ENCODE measurements around the gene KIF1A. TPM values are rescaled to one million over a fixed set of nuclear protein-coding genes. Genes with fewer than 3 reads are reported as not detected.

The KIF1A gene
- total and polyA plus RNA-seq, 10 of the 15 experiments (the other 5 are each of a cell fraction or from before 2014, with no cell fraction given): 0.04 to 0.95 (median 0.06) TPM; not detected in 5

DNA sequence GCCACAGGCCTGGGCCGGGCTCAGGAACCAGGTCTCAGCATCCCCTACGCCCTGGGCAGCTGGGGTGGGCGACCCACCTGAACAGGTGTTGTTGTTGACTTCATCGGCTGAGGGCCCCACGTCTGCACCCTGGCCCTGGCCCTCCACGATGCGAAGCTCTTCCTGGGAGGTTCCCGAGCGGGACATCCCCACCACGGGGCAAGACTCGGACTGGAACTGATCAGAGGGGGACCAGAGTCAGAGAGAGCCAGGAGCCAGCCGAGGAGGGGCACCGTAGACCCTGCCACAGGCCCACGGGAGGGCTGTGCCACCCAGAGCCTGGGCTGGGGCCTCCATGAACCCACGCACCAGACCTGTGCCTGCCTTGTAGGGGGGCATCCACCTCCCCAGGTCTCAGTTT is 74.1 kb downstream of the KIF1A start:
- Histone ChIP-seq H4K20me1 (ENCODE audit: control insufficient read depth, insufficient read depth) (no peaks in the 10 kb centered on the region), H3K9ac (ENCODE audit: control insufficient read depth, insufficient read depth, low read length) (no peak overlapping the region), H3K4me1 (ENCODE audit: control insufficient read depth, insufficient read depth, low read length) (no peaks in the 10 kb centered on the region), H3K9me3 (replicated peaks; ENCODE audit: control insufficient read depth, insufficient read depth, low read length) (no peaks in the 10 kb centered on the region), H3K36me3 (ENCODE audit: control insufficient read depth in 2 of 2, insufficient read depth in 2 of 2, low read length in 1 of 2) (no peaks in the 10 kb centered on the region), H3K27me3 (replicated peaks in 1 of 2; ENCODE audit: control insufficient read depth in 2 of 2, insufficient read depth in 2 of 2, low read length in 1 of 2) (peaks cover 3 to 4% of the 10 kb centered on the region in 2 experiments; a peak in 3 of 4 replicates), H3K4me2 (ENCODE audit: control insufficient read depth, insufficient read depth) (no peak overlapping the region), H3K27ac (ENCODE audit: control insufficient read depth, insufficient read depth) (no peak overlapping the region), H3K4me3 (no peak overlapping the region), H2AFZ (ENCODE audit: control insufficient read depth, low read depth, low read length) (no peak overlapping the region), H3K79me2 (ENCODE audit: control insufficient read depth, insufficient read depth, low read length) (no peaks in the 10 kb centered on the region)
- ChIA-PET SMC1A (ENCODE audit: uncharacterized antibody, unreplicated experiment) (no interaction called here), POLR2A (no interaction called here), CTCF (no interaction called here), RAD21 (ENCODE audit: unreplicated experiment) (no interaction called here)
- no peak for FAIRE-seq
- in situ Hi-C loops (cut with MboI): no loop called here
- 11% methylated on average over 15 of the region's 15 CpGs for WGBS (ENCODE audit: insufficient coverage, insufficient replicate concordance, low lambda C conversion rate, missing lambda C conversion rate)
- ATAC-seq: no peak
- DNase-seq (ENCODE audit: low read depth, low spot score): no peak
- no TSS peak for BruUV-seq (replicated peaks)
- no peak for TF ChIP-seq MYC (IDR thresholded peaks at IDR 0.05; ENCODE audit: insufficient read depth, insufficient read length, insufficient replicate concordance, low read length, severe bottlenecking)
- TF ChIP-seq, protein P1, sequence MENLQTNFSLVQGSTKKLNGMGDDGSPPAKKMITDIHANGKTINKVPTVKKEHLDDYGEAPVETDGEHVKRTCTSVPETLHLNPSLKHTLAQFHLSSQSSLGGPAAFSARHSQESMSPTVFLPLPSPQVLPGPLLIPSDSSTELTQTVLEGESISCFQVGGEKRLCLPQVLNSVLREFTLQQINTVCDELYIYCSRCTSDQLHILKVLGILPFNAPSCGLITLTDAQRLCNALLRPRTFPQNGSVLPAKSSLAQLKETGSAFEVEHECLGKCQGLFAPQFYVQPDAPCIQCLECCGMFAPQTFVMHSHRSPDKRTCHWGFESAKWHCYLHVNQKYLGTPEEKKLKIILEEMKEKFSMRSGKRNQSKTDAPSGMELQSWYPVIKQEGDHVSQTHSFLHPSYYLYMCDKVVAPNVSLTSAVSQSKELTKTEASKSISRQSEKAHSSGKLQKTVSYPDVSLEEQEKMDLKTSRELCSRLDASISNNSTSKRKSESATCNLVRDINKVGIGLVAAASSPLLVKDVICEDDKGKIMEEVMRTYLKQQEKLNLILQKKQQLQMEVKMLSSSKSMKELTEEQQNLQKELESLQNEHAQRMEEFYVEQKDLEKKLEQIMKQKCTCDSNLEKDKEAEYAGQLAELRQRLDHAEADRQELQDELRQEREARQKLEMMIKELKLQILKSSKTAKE (IDR thresholded peaks at IDR 0.05; ENCODE audit: low read depth, poor library complexity, severe bottlenecking): no peak
- TF ChIP-seq ZNF24 (IDR thresholded peaks at IDR 0.05): no peak
- no peak for TF ChIP-seq CREM (IDR thresholded peaks at IDR 0.05; ENCODE audit: low read depth)
- no peak for TF ChIP-seq RELA (IDR thresholded peaks at IDR 0.05; ENCODE audit: borderline replicate concordance, partially characterized antibody)
- TF ChIP-seq NR2C1 (IDR thresholded peaks at IDR 0.05): no peak
- no peak for TF ChIP-seq MAX (IDR thresholded peaks at IDR 0.05; ENCODE audit: low read depth, low read length)
- no peak for TF ChIP-seq NFXL1 (IDR thresholded peaks at IDR 0.05; ENCODE audit: borderline replicate concordance)
- no peak for TF ChIP-seq USF2 (IDR thresholded peaks at IDR 0.05; ENCODE audit: borderline replicate concordance, low read depth, low read length)
- intact Hi-C loops (cut with micrococcal nuclease; ENCODE audit: unreplicated experiment): no loop called here
